Common myeloid progenitor, CD34-positive (primary cell): Measurements from ENCODE around the gene WDR54.
A peak's percentile ranks its signal among the peaks of the same experiment; 100 is the strongest.

Experiments used
- CTCF ChIA-PET: fragments of 350-600 bp; sonication (Branson Sonifier 250); formaldehyde crosslinking; loops from one replicate; lab custom pipeline; 2021; ENCODE audit warnings: antibody characterized with exemption; lab: Charles Lee
- POLR2A ChIA-PET: fragments of 350-600 bp; sonication (Branson Sonifier 250); formaldehyde crosslinking; loops from one replicate; lab custom pipeline; 2021; ENCODE audit warnings: antibody characterized with exemption; lab: Charles Lee
- DNase-seq, 3 donors: peaks; one replicate each; pipeline versions ENCODE4 v3.0.0 to v3.0.0-alpha.2; 2013
- H3K27ac ChIP-seq, 2 experiments: 1 replicate in 1 of 2; 2 replicates in 1 of 2; pipeline ENCODE4 v1.7.0; 2013; ENCODE audit warnings: inconsistent platforms in 2 of 2, low read length in 2 of 2, mild to moderate bottlenecking in 2 of 2, low read depth in 1 of 2, moderate library complexity in 1 of 2; ENCODE audit not compliant: severe bottlenecking in 2 of 2, insufficient read depth in 1 of 2, poor library complexity in 1 of 2
- H3K27me3 ChIP-seq, 5 experiments: replicated peaks in 2 of 5; 1 replicate in 3 of 5; 2 replicates in 2 of 5; pipeline versions ENCODE4 v1.6.1 to v1.7.0; 2013; ENCODE audit warnings: low read length in 4 of 5, mild to moderate bottlenecking in 2 of 5, moderate library complexity in 2 of 5, inconsistent platforms in 1 of 5; ENCODE audit not compliant: insufficient read depth in 5 of 5, control insufficient read depth in 4 of 5
- H3K36me3 ChIP-seq, 4 experiments: 1 replicate in 2 of 4; 2 replicates in 2 of 4; pipeline versions ENCODE4 v1.6.1 to v1.7.0; 2013; ENCODE audit warnings: low read length in 3 of 4, control low read depth in 1 of 4, mild to moderate bottlenecking in 1 of 4; ENCODE audit not compliant: control insufficient read depth in 4 of 4, insufficient read depth in 4 of 4
- H3K4me1 ChIP-seq, 4 experiments: 1 replicate in 3 of 4; 2 replicates in 1 of 4; pipeline versions ENCODE4 v1.6.1 to v1.7.1; 2013; ENCODE audit warnings: low read length in 3 of 4, mild to moderate bottlenecking in 3 of 4, control low read depth in 1 of 4, inconsistent platforms in 1 of 4, moderate library complexity in 1 of 4; ENCODE audit not compliant: control insufficient read depth in 4 of 4, insufficient read depth in 4 of 4; ENCODE audit errors: control extremely low read depth in 1 of 4
- H3K4me3 ChIP-seq, 7 experiments: 1 replicate in 4 of 7; 2 replicates in 3 of 7; pipeline versions ENCODE4 v1.5.1 to v1.7.0; 2013; ENCODE audit warnings: mild to moderate bottlenecking in 7 of 7, low read length in 6 of 7, moderate library complexity in 6 of 7, inconsistent platforms in 2 of 7, low read depth in 2 of 7, control low read depth in 1 of 7; ENCODE audit not compliant: insufficient read depth in 4 of 7, control insufficient read depth in 1 of 7; ENCODE audit errors: extremely low read depth in 1 of 7
- H3K9me3 ChIP-seq, 5 experiments: 1 replicate in 4 of 5; 2 replicates in 1 of 5; pipeline versions ENCODE4 v1.6.1 to v1.7.1; 2013; ENCODE audit warnings: low read length in 4 of 5, mild to moderate bottlenecking in 2 of 5, inconsistent platforms in 1 of 5, low read depth in 1 of 5, moderate library complexity in 1 of 5; ENCODE audit not compliant: control insufficient read depth in 4 of 5, insufficient read depth in 2 of 5; ENCODE audit errors: control extremely low read depth in 1 of 5
- WGBS: methylation state at CpG from one replicate; pipeline ENCODE4 v1.1.5; 2013; ENCODE audit not compliant: insufficient coverage; 5-methylcytosine and 5-hydroxymethylcytosine counted together

Gene WDR54

DNA sequence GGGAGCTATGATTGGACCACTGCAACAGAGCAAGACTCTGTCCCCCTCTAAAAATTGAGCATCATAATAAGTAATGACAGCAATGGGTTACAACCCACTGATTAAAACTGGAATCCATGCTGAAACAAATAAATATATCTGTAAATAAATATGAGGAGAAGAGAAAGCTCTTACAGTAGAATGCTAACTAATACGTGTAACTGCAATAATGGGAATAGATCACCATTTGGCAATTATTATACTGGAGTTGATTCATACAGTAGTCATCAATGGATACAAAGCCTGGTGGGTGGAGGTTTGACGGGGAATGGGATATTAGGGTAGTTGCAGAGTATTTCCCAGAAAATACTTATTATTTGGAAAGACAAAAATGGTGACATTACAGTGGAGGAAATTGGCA is 27.2 kb downstream of the WDR54 start:
- no peak for DNase-seq
- H3K27me3 ChIP-seq: peaks cover 0 to 3% (median 0%) of the 10 kb centered on the region in 5 experiments
- H3K36me3 ChIP-seq: no peaks in the 10 kb centered on the region
- H3K9me3 ChIP-seq: no peaks in the 10 kb centered on the region
- ChIA-PET POLR2A (no interaction called here), CTCF (interaction anchor here (0.6 to 1.4 kb wide), 2 partner anchors 199 to 324 kb away, joined by 4 read pairs; no protein-coding TSS in a partner anchor)
- H3K4me3 ChIP-seq: no peak overlapping the region
- peaks cover 4 to 19% (median 15%) of the 10 kb centered on the region in 4 experiments for H3K4me1 ChIP-seq
- WGBS: 100% methylated on average over 2 of the region's 2 CpGs
- no peak overlapping the region for H3K27ac ChIP-seq

DNA sequence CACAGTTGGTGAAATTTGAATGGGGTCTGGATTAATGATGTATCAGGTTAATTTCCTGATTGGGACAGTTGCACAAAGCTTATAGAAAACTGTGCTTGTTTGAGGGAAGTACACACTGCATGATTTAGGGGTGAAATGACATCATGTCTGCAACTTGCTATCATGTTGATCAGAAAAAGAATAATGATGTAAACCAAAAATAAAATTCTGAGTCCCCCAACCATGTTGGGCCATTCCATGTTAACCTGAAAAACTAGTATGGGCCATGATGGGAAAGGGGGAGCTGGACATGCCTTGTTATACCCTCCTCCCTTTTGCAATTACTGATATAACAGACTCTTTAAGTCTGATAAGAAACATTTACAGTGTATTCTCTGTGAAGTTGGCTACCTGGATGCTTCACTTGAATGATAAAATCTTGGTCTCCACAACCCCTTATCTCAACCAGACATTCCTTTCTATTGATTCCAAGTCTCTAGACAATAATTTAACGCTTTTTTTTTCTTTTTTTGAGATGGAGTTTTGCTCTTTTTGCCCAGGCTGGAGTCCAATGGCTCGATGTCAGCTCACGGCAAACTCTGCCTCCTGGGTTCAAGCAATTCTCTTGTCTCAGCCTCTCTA is 29.1 kb downstream of the WDR54 start:
- Histone ChIP-seq H3K4me1 (peaks cover 0 to 22% (median 18%) of the 10 kb centered on the region in 4 experiments), H3K27me3 (no peaks in the 10 kb centered on the region), H3K36me3 (no peaks in the 10 kb centered on the region), H3K27ac (no peak overlapping the region), H3K9me3 (no peaks in the 10 kb centered on the region), H3K4me3 (no peak overlapping the region)
- CTCF ChIA-PET: no interaction called here
- POLR2A ChIA-PET: no interaction called here
- WGBS: 100% methylated on average over 2 of the region's 3 CpGs
- DNase-seq: no peak

DNA sequence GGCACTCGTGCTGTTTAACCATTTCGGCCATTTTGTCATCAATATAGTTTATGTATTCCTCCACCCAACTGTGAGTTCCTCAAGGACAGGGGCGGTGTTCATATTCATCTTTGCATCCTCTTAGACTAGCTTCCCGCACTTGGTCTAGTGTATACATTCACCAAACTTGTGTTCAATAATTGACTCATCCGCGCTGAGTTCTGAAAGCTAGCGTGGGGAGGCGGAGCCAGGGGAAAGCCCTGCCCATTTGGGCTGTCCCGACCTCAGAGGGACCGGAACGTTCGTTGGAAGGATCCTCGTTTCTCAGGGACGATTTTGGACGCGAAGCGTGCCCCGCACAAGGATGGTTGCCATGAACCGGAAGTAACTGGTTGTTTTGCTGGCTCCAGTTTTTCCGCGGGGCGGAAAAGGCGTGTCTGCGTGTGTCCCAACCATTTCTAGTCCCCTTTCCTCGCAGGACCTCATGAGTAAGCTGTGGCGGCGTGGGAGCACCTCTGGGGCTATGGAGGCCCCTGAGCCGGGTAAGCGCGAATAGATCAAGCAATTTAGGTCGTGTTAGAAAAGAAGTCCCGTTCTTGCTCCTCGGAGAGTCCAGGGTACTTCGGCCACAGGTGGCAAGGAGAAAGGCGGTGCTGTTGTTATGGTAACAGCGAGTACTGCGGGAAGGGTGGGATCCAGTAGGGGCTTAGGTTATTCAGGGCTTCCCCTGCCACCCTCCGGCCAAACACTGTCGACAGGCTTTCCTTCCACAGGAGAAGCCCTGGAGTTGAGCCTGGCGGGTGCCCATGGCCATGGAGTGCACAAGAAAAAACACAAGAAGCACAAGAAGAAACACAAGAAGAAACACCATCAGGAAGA is 33.4 kb downstream of the WDR54 start, which contains the start of gene INO80B:
INO80B (plus strand) TSS at position 434 of the 858 bp plus-strand sequence; CDS start at position 464, 30 bp downstream.
- peaks cover 6 to 57% (median 42%) of the 10 kb centered on the region in 4 experiments for H3K4me1 ChIP-seq
- H3K4me3 ChIP-seq: peak within 1 kb of the TSS; percentile 72 to 97 (median 83)
- no peaks in the 10 kb centered on the region for H3K9me3 ChIP-seq
- no peaks in the 10 kb centered on the region for H3K27me3 ChIP-seq
- peak; percentile 99 for DNase-seq
- ChIA-PET CTCF (interaction anchor here (0.7 to 8.2 kb wide), 14 partner anchors 10 to 130 kb away, joined by 3 to 59 read pairs (median 4); partner anchors contain the start of genes CCDC142, MOGS, MRPL53 and TTC31), POLR2A (interaction anchor here (0.6 to 1.6 kb wide), 6 partner anchors 10 to 74 kb away, joined by 3 to 6 read pairs (median 4); partner anchors contain the start of gene MRPL53)
- WGBS: 0% methylated on average over 34 of the region's 40 CpGs
- H3K36me3 ChIP-seq: peaks cover 0 to 3% (median 0%) of the 10 kb centered on the region in 4 experiments
- H3K27ac ChIP-seq: peak within 1 kb of the TSS; percentile 70 to 83

GRCh38 chr2:74457129-74457548 is 35.6 kb downstream of the WDR54 start:
- WGBS: under 1% methylated on average over 24 of the region's 27 CpGs
- ChIA-PET CTCF (interaction anchor here (1.0 to 8.2 kb wide), 12 partner anchors 16 to 131 kb away, joined by 3 to 59 read pairs (median 6); partner anchors contain the start of genes CCDC142, HTRA2, MRPL53 and RTKN), POLR2A (interaction anchor here (0.9 to 3.1 kb wide), 6 partner anchors 15 to 53 kb away, joined by 3 to 16 read pairs (median 8); partner anchors contain the start of genes C2orf81, CCDC142, MRPL53 and RTKN)
- peaks cover 0 to 18% (median 8%) of the 10 kb centered on the region in 4 experiments for H3K36me3 ChIP-seq
- DNase-seq: no peak
- no peaks in the 10 kb centered on the region for H3K27me3 ChIP-seq
- peak overlapping the region; percentile 49 to 98 (median 77) for H3K4me3 ChIP-seq
- H3K4me1 ChIP-seq: peaks cover 6 to 56% (median 41%) of the 10 kb centered on the region in 4 experiments
- peak overlapping the region in 1 of 2 experiments; percentile 94 for H3K27ac ChIP-seq
- no peaks in the 10 kb centered on the region for H3K9me3 ChIP-seq

GRCh38 chr2:74457549-74458131 is 36.1 kb downstream of the WDR54 start:
- 0% methylated on average over 27 of the region's 46 CpGs for WGBS
- H3K4me1 ChIP-seq: peaks cover 6 to 51% (median 36%) of the 10 kb centered on the region in 4 experiments
- H3K27ac ChIP-seq: peak overlapping the region; percentile 88 to 94
- ChIA-PET CTCF (interaction anchor here (0.7 to 8.2 kb wide), 14 partner anchors 10 to 131 kb away, joined by 3 to 59 read pairs (median 6); partner anchors contain the start of genes CCDC142, HTRA2, MRPL53 and RTKN), POLR2A (interaction anchor here (0.7 to 3.1 kb wide), 8 partner anchors 15 to 309 kb away, joined by 3 to 16 read pairs (median 6); partner anchors contain the start of genes AUP1, C2orf81, CCDC142 and HTRA2)
- peaks cover 0 to 23% (median 12%) of the 10 kb centered on the region in 4 experiments for H3K36me3 ChIP-seq
- no peaks in the 10 kb centered on the region for H3K9me3 ChIP-seq
- no peaks in the 10 kb centered on the region for H3K27me3 ChIP-seq
- DNase-seq: peak in 1 of 3 donors; percentile 76
- peak overlapping the region; percentile 49 to 98 (median 84) for H3K4me3 ChIP-seq
